Left ventricle myocardium superior (tissue), 1 donor: ENCODE results near the gene SPSB3. TPM values are rescaled to one million over a fixed set of nuclear protein-coding genes. Genes with fewer than 3 reads are reported as not detected.
"Not testable (repeated sequence)": the region's sequence is repeated elsewhere in the genome, so short reads cannot be mapped to it uniquely, and the experiment has no call there.

Experiments used
- ATAC-seq: fragments of 200-7000 bp; cut with Tn5 transposase; one replicate; pipeline ENCODE4 v1.9.1; 2020; ENCODE audit warnings: mild to moderate bottlenecking, moderate library complexity
- DNase-seq: peaks from one replicate; pipeline ENCODE4 v3.0.0-alpha.2; 2020
- intact Hi-C: fragments of 100-400 bp; cut with micrococcal nuclease; formaldehyde crosslinking; loops from one replicate; pipeline ENCODE4 v1.11.0; 2022
- total RNA-seq: library from RNA; stranded (reverse); fragmentation: NEBNext Ultra II Directional; extraction: Animal tissue kit (Norgen Biotek cat#: 25700); gene quantifications from one replicate; pipeline ENCODE4 v1.2.1, GENCODE V29; 2021
- donor health status: DM: no; HTN: yes; CAD: no; lungs with severe emphysema.

The SPSB3 gene
- total RNA-seq, 1 donor from 2014 or later = 40.8 TPM

DNA sequence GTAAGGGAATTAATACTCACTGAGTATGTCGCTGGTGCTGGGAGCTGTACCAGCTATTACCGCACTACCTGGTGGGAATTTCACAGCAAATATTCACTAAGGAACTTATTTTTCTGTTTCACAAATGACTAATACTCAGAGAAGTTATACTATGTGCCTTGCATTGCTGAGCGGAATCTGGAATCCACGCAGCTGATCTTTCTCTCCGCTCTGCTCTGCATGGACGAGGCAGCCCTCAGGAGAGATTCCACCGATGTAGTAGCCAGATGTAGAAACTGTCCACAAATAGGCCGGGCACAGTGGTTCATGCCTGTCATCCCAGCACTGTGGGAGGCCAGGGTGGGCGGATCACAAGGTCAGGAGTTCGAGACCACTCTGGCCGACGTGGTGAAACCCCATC is 28.2 kb downstream of the SPSB3 start:
- no peak for DNase-seq
- intact Hi-C loops = no loop called here
- no peak for ATAC-seq

DNA sequence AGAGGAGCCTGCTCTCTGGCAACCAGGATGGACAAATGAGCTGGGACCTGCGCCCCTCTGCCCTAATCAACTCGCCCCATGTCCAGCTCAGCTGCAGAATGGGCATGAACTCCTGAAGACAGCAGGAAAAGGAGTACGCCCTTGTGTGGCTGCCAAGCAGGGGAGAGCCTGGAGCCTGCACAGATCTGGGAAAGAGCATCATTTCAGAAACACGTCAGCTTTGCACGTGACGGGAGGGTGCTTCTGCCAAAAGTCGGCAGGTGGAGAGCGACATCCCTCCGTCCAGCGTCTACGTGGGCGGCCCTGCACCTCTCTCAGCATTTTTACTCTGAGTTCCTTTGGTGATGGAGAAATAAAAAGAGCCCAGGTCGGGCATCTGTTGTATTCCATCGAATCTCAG is 29.5 kb downstream of the SPSB3 start:
- intact Hi-C loops = no loop called here
- ATAC-seq (no peak), DNase-seq (no peak)

DNA sequence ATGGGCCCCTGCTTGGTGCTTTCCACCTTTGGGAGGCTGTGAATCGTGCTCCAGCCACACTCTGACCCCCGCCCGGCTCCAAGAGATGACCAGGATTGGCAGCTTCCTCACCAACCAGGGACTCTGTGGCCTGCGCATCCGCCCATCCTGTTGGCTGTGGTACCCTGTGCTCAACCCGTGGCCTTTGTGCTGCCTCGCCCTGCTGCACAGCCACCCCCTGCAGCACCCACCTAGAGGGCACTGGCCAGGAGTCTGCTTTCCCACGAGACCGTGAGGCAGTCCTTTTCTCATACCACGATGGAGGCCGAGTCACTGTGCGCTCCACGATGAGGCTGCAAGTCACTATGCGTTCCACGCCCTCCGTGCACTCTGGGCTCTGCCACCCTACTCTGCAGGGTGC is 30.4 kb downstream of the SPSB3 start:
- DNase-seq (no peak), ATAC-seq (no peak)
- intact Hi-C loops = no loop called here

DNA sequence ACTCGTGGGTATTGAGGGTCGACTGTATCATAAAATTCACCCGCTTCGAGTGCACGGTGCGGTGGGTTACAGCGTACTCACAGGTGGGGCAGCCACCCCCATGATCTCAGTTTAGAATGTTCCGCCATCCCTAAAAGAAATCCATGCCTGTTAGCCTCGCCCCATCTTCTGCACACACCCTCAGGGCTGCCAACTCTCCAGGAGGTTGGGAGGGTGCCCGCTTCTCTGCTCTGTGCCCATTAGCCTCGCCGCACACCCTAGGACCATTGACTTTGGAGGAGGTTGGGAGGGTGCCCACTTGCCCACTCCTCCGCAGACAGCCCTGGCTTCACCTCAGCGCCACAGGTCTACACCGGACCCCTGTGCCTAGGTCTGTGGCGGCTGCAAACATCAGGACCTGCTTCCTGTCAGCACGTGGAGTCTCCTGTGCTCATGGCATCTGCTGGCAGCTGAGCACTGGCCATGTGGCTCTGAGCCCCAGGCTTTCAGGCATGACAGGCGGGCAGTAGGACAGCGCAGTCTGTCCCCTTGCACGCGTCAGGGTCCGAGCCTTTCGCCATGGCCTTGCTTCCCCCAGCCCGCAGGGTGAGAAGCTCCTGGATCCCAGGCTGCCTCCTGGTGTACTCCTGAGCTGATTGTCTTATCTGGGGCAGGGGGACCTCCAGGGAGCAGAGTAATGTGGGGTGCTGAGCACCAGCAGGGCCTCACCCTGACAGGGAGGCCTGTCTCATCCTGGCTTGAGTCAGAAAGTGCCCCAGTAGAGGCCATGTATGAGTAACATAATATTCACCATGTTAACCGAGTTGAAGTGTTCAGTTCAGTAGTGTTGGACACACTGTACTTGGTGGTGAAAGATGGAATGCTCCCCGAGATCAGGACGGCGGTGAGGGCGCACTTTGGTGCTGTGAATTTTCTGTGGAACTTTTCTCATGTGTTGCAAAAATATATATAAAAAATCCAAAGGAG is 32.9 kb downstream of the SPSB3 start:
- ATAC-seq = no peak
- DNase-seq = no peak
- intact Hi-C loops = no loop called here

DNA sequence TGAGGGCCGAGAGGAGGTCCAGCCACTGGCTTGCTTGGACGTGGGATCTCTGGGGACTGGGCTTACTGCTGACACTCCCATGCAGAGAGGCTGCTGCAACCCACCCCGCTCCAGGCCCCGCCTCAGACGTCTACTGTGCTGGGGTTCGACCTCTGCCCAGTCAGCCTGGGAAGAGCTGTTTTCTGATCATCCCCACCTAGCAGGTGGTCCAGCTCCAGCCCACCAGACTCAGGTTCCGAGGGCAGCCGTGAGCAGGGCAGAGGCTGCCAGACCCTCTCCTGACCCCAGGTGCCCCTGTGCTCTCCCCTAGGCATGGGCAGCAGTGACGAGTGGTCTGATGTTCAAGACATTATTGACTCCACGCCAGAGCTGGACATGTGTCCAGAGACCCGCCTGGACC is 34.4 kb downstream of the SPSB3 start:
- DNase-seq = no peak
- ATAC-seq = no peak
- intact Hi-C loops = no loop called here

DNA sequence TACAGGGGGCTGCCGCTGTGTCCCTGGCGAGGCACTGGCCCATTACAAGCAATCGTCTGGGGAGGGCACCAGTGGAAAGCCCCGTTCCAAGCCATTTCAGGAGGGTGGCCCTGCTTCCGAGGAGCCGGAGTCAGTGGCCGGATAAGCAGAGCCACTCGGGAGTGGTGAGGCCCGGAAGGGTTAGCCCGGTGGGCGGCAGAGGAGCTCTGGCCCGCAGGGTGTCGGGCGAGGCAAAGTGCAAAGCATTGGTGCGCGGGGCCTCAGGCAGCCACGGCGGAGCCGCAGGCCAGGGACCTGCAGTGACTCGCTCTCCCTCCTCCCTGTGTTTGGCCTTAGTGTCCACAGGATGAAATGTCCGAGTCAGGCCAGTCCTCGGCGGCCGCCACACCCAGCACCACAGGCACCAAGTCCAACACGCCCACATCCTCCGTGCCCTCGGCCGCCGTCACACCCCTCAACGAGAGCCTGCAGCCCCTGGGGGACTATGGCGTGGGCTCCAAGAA is 35.6 kb downstream of the SPSB3 start:
- no peak for ATAC-seq
- intact Hi-C loops = no loop called here
- DNase-seq = no peak

DNA sequence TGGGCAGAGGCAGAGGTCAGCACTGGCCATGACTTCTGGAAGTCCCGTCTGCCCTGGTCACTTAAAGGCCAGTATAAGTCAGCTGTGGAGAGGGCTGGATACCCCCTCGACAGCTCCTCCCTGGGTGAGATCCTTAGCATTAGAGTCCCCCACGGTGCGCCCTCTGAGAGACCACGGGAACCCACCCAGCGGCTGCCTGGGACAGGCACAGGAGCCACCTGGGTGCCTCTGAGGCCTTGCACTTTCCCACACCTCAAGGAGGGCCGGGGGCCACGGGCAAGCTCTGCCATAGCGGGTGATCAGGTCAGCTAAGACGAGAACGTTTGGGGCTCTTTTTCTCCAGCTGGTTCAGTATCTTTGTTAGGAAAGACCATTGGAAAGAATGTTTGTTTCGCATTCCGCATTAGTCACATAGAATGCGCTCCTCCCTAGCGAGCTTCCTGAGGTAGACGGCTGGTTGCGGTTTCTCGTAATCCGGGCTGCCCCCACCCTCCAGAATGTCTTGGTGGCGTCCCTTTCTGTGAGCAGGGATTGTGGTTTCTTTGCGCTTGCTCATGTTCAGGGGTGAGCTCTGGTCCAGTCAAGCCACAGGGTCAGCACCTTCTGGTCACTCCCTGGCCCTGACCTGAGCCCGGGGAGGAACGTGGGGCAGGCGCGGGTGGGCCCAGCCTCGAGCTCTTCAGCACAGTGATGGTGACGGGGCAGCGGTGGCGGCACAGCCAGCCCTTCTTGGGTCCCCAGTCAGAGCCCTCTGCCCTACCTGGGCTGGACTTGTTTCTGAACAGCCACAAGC is 36.3 kb downstream of the SPSB3 start:
- intact Hi-C loops = no loop called here
- no peak for DNase-seq
- ATAC-seq = no peak

DNA sequence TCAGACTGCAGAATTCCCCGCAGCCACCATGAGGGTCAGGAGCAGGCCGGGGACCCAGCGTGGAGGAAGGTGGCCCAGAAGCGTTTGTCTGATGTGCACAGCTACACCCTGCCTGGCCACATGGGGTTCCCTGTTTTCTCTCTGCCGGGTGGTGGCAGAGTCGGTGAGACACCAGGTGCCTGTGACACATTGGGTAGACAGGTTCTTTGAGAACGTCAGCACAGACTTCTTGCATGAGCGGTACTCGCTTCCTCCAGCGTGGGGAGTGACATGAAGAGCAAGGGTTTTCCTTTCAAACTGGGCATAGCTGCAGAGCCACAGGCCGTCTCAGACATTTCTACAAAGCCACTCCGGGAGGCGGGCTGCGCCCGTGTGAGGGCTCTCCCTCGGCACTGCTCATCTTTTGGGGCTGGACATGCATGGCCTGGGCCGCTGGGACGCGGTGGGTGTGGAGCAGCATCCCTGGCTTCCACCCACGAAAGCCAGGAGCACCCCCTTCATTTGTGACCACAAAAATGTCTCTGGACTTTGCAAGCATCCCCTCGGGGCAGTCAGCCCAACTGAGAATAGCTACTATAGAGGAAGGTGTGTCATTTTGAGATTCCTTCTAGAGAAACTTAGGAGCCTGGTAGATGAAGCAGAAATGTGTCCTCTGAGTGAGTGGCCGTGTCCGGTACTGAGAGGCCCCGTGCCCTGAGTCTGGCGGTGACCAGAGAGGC is 37.0 kb downstream of the SPSB3 start:
- ATAC-seq = no peak
- DNase-seq = no peak
- intact Hi-C loops = no loop called here

DNA sequence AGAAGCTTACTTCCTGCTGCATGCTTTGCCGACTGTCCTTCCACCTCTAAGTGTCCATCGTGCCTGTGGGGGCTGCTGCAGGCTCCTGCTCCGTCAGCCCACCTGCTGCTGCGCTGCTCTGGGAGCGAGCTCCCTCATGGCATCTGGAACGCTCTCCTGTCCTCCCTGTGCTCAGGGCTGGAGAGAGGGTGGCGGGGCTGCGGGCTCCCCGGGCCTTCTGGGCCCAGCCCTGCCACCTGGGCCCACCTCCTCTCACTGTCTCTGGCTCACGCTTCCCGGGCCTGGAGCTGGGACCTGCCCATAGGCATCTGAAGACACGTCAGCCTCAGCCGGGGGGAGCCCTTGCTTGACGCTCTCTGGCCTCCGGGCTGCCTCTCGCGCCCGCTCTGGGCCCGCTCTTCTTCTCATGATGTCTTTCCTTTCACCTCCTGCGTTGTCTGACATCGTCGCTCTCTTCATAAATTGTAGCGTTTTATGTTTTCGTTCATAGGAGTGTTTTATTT is 38.0 kb downstream of the SPSB3 start:
- ATAC-seq (no peak), DNase-seq (no peak)
- intact Hi-C loops = no loop called here

DNA sequence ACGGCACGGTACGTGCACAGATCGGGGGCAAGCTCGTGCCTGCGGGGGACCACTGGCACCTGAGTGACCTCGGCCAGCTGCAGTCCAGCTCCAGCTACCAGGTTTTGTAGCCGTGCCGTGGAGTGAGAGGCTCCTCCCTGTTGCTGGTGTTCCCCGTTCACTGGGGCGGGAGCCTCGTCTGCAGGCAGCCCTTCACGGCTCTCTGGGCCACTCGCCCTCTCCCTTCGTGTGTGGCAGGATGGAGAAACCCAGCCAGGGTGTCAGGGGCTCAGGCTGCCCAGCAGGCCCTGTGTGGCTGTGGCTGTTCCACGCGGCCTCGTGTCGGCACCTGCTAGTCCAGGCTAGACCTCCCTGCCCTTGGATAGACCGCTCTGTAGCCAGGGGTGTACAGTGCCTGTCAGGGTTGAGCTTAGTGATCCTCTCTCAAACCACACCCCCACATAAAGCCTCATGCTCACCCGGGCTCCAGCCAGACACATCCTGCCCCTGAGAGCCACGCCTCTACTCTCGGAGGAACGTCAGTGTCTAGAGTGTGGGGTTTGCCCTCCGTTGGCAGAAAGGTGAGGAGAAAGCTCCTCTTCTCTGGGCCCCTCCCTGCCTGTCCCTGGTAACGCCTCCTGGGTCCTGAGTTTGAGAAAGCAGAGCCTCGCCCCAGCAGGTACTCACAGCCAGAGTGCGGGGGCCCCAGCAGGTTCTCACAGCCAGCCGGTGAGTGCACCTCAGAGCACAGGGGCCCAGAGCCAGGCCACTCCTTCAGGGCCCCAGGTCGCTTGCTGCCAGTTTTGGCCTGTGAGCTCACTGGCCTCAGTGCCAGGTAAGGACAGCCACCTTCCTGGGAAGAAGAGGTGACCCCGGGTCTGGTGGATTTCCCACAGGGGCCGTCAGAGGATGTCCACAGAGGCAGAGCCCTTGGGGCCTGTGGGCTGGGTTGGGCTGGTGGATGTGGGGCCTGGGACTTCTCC is 38.7 kb downstream of the SPSB3 start:
- DNase-seq (no peak), ATAC-seq (no peak)
- intact Hi-C loops = no loop called here

DNA sequence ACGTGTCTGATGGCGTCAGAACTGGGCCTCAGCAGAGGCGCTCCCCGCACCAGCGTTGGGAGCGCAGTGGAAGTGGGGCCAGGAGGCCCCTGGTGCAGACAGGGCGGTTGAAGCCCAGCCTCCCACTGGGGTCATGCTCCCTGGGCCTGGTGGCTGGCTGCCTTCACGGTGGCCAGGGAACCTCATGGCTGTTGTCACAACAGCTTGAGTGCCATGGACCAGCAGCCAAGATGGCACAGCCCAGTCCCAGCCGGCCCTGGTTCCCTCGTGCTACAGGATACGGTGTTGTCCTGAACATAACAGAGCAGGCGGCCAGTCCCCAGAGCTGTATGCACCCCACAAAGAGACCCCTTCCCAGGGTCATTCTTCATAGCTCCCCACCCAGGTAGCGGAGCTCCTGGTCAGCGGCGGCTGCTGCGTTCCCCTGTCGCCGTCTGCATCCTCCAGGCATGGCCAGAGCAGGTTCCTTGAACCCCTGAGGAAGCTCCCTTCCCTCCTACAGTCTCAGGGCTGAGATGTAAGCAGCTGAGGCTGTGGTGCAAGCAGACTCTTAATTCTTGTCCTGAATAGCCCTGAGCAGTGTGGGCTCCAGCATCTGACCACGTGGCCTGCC is 40.7 kb downstream of the SPSB3 start:
- no peak for DNase-seq
- ATAC-seq = peak; percentile 9
- intact Hi-C loops = no loop called here

DNA sequence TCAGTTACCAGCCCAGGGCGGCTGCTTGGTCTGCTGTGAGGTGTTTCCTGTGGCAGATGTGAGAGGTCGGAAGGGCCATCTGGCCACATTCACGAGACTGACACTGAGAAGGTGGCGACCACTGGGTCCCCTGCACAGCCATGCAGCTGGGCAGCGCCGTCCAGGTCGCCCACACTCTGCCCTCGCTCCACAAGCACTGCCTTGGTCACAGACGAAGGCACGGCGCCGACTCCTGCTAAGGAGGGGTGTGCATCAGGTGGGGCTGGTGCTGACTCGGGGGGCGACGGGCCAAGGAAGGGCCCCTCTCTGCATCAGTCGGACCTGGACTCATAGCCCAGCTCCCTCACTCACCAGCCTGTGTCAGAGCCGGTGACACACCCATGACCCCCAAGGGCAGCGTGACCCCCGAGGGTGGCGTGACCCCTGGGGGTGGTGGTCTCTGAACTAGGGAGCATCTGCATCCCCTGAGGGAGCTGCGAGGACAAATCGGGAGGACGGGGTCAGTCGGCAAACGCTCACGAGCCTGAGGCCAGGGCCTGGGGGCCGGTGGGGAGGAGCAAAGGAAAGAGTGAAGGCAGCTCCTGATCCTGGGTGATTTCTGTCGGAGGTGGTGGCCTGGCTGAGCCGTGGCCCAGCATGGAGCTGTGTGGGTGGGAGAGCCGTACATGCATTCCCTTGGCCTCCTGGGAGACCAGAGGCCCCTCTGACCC is 41.4 kb downstream of the SPSB3 start:
- ATAC-seq (peak; percentile 10), DNase-seq (no peak)
- intact Hi-C loops = no loop called here

DNA sequence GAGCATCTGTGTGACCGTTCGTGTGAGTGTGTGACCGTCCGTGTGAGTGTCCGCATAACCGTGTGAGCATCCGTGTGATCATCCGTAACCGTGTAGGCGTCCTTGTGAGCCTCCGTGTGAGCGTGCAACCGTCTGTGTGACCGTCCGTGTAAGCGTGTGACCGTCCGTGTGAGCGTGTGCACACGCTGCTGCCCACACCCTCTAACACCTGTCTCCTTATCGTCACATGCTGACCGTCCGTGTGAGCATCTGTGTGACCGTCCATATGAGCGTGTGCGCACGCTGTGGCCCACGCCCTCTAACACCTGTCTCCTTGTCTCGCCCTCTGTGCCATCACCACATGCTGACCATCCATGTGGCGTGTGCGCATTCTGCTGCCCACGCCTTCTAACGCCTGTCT is 42.1 kb downstream of the SPSB3 start:
- ATAC-seq (no peak), DNase-seq (no peak)
- intact Hi-C loops = no loop called here

DNA sequence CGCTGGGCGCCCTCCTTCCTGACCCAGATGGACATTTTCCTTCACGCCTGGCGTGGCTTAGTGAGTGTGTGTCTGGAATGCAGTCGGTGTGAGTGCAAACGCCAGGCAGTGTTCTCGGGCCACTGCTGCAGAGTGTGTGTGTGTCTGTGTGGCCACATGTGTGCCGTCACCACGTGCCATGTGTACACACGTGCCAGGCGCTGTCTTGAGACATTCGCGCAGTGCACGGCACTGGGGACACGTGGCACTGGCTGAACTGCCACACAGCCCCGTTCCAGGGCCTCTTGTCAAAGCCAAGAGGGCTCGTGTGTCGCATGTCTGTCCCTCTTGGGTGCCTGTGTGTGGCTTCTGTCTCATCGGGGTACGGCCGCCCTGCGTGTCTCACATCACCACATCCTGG is 47.6 kb downstream of the SPSB3 start:
- no peak for DNase-seq
- intact Hi-C loops = no loop called here
- ATAC-seq = no peak

DNA sequence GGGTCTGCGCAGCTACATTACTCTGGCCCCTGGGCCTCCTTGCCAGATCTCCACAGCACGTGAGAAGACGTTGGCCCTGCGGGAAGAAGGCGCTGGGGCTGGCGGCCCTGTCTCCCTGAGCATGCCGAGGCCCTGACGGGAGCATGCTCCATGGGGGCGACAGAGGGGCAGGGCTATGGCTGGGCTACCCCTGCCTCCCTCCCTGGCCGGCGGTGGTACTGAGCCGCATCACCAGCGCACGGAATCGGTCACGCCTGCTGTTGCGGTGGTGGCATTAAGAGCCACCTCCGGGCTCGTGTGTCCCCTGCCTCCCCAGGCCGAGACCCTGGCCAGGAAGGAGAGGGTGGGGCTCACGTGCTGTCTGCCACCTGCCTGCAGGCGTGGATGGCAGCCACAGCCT is 48.2 kb downstream of the SPSB3 start:
- ATAC-seq = no peak
- no peak for DNase-seq
- intact Hi-C loops = no loop called here

DNA sequence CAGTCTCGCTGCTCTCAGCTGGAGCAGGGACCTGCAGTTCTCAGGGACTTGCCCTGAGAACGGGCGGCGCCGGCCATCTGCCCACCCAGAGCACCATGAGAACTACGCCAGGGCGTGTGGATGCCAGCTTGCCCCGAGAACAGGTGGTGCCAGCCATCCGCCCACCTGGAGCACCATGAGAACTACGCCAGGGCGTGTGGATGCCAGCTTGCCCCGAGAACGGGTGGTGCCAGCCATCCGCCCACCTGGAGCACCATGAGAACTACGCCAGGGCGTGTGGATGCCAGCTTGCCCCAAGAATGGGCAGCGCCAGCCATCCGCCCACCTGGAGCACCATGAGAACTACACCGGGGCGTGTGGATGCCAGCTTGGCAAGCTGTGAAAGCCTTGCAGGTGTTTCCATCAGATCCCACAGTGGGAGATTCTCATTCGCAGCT is 49.8 kb downstream of the SPSB3 start:
- intact Hi-C loops, ATAC-seq, DNase-seq: not testable (repeated sequence)

DNA sequence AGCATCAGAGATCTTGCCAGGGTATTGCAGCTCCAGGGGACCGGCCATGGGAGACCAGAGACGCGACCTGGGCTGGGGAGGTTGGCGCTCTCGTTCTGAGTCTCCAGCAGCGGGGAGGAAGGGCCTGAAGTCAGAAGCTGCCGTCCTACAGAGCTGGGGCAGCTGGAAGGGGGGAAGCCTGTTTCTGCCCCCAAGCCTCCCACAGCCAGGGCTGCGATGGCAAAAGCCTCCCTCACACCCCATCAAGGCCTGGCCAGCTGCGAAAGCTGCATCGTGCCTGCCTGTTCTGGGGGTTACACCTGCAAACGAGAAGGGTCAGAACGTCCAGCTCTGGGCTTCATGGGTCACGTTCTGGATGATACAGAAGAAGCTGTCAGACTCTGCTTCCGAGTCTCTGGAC is 50.3 kb downstream of the SPSB3 start:
- DNase-seq (no peak), ATAC-seq (no peak)
- intact Hi-C loops = no loop called here
